HepG2 (cell line): ENCODE results near the gene IRF7. TPM values are rescaled to one million over a fixed set of nuclear protein-coding genes. Genes with fewer than 3 reads are reported as not detected.

Source experiments
- CCDC6 ChIP-seq: sonication (generic); formaldehyde crosslinking; IDR thresholded peaks from 2 replicates; pipeline ENCODE4 v1.8.1; 2022; ENCODE audit warnings: mild to moderate bottlenecking, missing genetic modification reagents, moderate library complexity
- DMTF1 ChIP-seq: sonication (generic); formaldehyde crosslinking; IDR thresholded peaks from 2 replicates; pipeline ENCODE4 v1.4.0; 2020; ENCODE audit warnings: mild to moderate bottlenecking, missing genetic modification reagents
- EP300 ChIP-seq, 3 experiments: sonication (generic) in 1 of 3; formaldehyde crosslinking in 1 of 3; IDR thresholded peaks; 2 replicates each; pipeline versions ENCODE4 v1.5.1 to v1.6.1; 2011 to 2020; ENCODE audit warnings: low read depth in 2 of 3, low read length in 2 of 3, borderline replicate concordance in 1 of 3, improper control_type of control experiment in 1 of 3, mild to moderate bottlenecking in 1 of 3, missing genetic modification reagents in 1 of 3, moderate library complexity in 1 of 3
- ETV5 ChIP-seq: IDR thresholded peaks from 2 replicates; pipeline ENCODE4 v1.6.1; 2018; ENCODE audit warnings: missing biosample characterization, missing genetic modification reagents, inconsistent platforms, borderline replicate concordance
- FOXK1 ChIP-seq: sonication (generic); formaldehyde crosslinking; IDR thresholded peaks from 2 replicates; pipeline ENCODE4 v1.4.0; 2020; ENCODE audit warnings: low read depth, missing genetic modification reagents, borderline replicate concordance
- FOXP4 ChIP-seq: sonication (generic); formaldehyde crosslinking; IDR thresholded peaks from 2 replicates; pipeline ENCODE4 v1.4.0; 2020; ENCODE audit warnings: missing genetic modification reagents
- IRX3 ChIP-seq: sonication (generic); formaldehyde crosslinking; IDR thresholded peaks from 2 replicates; pipeline ENCODE4 v1.8.1; 2023; ENCODE audit warnings: mild to moderate bottlenecking, low read depth, missing genetic modification reagents, borderline replicate concordance
- KDM5B ChIP-seq: sonication (generic); formaldehyde crosslinking; IDR thresholded peaks from 2 replicates; pipeline ENCODE4 v1.4.0; 2020; ENCODE audit warnings: missing genetic modification reagents, mild to moderate bottlenecking, borderline replicate concordance
- KDM6A ChIP-seq: IDR thresholded peaks from 2 replicates; pipeline ENCODE4 v1.6.1; 2016; ENCODE audit warnings: low read depth
- NR2F2 ChIP-seq: IDR thresholded peaks from 2 replicates; pipeline ENCODE4 v1.6.1; 2012; ENCODE audit warnings: low read depth, inconsistent platforms, borderline replicate concordance
- PAX8 ChIP-seq: sonication (generic); formaldehyde crosslinking; IDR thresholded peaks from 2 replicates; pipeline ENCODE4 v1.8.0; 2022; ENCODE audit warnings: mild to moderate bottlenecking, missing genetic modification reagents, borderline replicate concordance
- REPIN1 ChIP-seq: sonication (generic); formaldehyde crosslinking; IDR thresholded peaks from 2 replicates; pipeline ENCODE4 v1.8.0; 2022; ENCODE audit warnings: missing genetic modification reagents, low read depth, mild to moderate bottlenecking, borderline replicate concordance
- SATB2 ChIP-seq: sonication (generic); formaldehyde crosslinking; IDR thresholded peaks from 2 replicates; pipeline ENCODE4 v1.5.0; 2020; ENCODE audit warnings: missing genetic modification reagents
- ZNF251 ChIP-seq: sonication (generic); formaldehyde crosslinking; IDR thresholded peaks from 2 replicates; pipeline ENCODE4 v1.9.0; 2021; ENCODE audit warnings: mild to moderate bottlenecking, missing genetic modification reagents
- ZNF580 ChIP-seq: IDR thresholded peaks from 2 replicates; pipeline ENCODE4 v1.6.1; 2016; ENCODE audit warnings: low read depth, borderline replicate concordance
- ZNF597 ChIP-seq: sonication (generic); formaldehyde crosslinking; IDR thresholded peaks from 2 replicates; pipeline ENCODE4 v1.5.0; 2020; ENCODE audit warnings: missing genetic modification reagents
- ZNF614 ChIP-seq: IDR thresholded peaks from 2 replicates; pipeline ENCODE4 v1.6.1; 2018; ENCODE audit warnings: missing biosample characterization, missing genetic modification reagents, inconsistent platforms, borderline replicate concordance
- ZNF672 ChIP-seq: sonication (generic); formaldehyde crosslinking; IDR thresholded peaks from 2 replicates; pipeline ENCODE4 v1.8.1; 2022; ENCODE audit warnings: missing genetic modification reagents
- ZNF770 ChIP-seq: sonication (generic); formaldehyde crosslinking; IDR thresholded peaks from 2 replicates; pipeline ENCODE4 v1.5.0; 2020; ENCODE audit warnings: mild to moderate bottlenecking, missing genetic modification reagents
- polyA plus RNA-seq, 8 experiments: library from polyadenylated mRNA; depleted of rRNA in 3 of 8; stranded (reverse) in 7 of 8; unstranded in 1 of 8; fragments of >200 nt; fragmentation: Illumina TruSeq in 4 of 8; extraction: Trizol in 4 of 8; gene quantifications; 2 replicates each; pipeline versions ENCODE4 v1.2.1 to v1.2.3, GENCODE V29; 2011 to 2016; ENCODE audit warnings: low read depth in 4 of 8, missing spikeins in 1 of 8, mixed read lengths in 1 of 8; ENCODE audit not compliant: insufficient read depth in 1 of 8
- total RNA-seq, 5 experiments: library from RNA; depleted of rRNA; stranded (reverse); fragments of >200 nt; fragmentation: Illumina TruSeq; extraction: Trizol; gene quantifications; 2 replicates each; pipeline ENCODE4 v1.2.3, GENCODE V29; 2016; ENCODE audit warnings: low read depth in 1 of 5

IRF7 gene
- total and polyA plus RNA-seq, 2 of the 13 experiments (the other 11 are each of a cell fraction or from before 2014, with no cell fraction given) = not detected

- TF ChIP-seq CCDC6 (CRISPR knock-in tag) = no peak
- TF ChIP-seq ZNF597 = no peak
- peak; percentile 14; the same call in 1 of the 2 replicates for TF ChIP-seq ETV5 (CRISPR knock-in tag)
- TF ChIP-seq ZNF614 (CRISPR knock-in tag) = no peak
- TF ChIP-seq PAX8 = no peak
- peak; percentile 90 for TF ChIP-seq ZNF770
- TF ChIP-seq ZNF251 = no peak
- no peak for TF ChIP-seq REPIN1
- no peak for TF ChIP-seq FOXK1 (CRISPR knock-in tag)
- no peak for TF ChIP-seq EP300 (IDR thresholded peaks at IDR 0.05; ENCODE audit: low read depth in 2 of 2, low read length in 2 of 2)
- TF ChIP-seq EP300 (CRISPR knock-in tag; IDR thresholded peaks at IDR 0.05; ENCODE audit: borderline replicate concordance) = no peak
- TF ChIP-seq FOXP4 (CRISPR knock-in tag) = no peak; the same call in 1 of the 2 replicates
- TF ChIP-seq NR2F2 = peak; percentile 42; the same call in 1 of the 2 replicates
- no peak for TF ChIP-seq ZNF672 (CRISPR knock-in tag)
- no peak for TF ChIP-seq IRX3
- TF ChIP-seq SATB2 = no peak
- 0 out of 2 replicates have a peak, but pooled peaks have one; percentile 5 for TF ChIP-seq KDM5B (CRISPR knock-in tag)
- no peak for TF ChIP-seq KDM6A (CRISPR knock-in tag)
- TF ChIP-seq ZNF580 (CRISPR knock-in tag) = no peak
- TF ChIP-seq DMTF1 (CRISPR knock-in tag) = no peak
These were observed 46.4 kb downstream of the IRF7 start (continued) for GRCh38 chr11:569158-569885.
